SU-DHL-6 (cell line): ENCODE results near the gene SFXN2.

ENCODE experiments used
- H2AFZ ChIP-seq: fragments of 200-600 bp; sonication (generic); 2 replicates; pipeline ENCODE4 v1.6.1; 2014; ENCODE audit warnings: low read depth, mild to moderate bottlenecking, moderate library complexity, mixed read lengths, antibody characterized with exemption, low read length; ENCODE audit not compliant: severe bottlenecking
- H3F3A ChIP-seq: fragments of 200-600 bp; shearing (Covaris generic); 2 replicates; pipeline ENCODE4 v1.6.0; 2016; ENCODE audit warnings: antibody characterized with exemption, mild to moderate bottlenecking; ENCODE audit not compliant: insufficient read depth
- H3K27ac ChIP-seq: fragments of 200-600 bp; sonication (generic); 2 replicates; pipeline ENCODE4 v1.5.1; 2016; ENCODE audit warnings: low read depth, mild to moderate bottlenecking, low read length, moderate library complexity, mixed read lengths
- H3K27me3 ChIP-seq: fragments of 200-600 bp; sonication (generic), shearing (Covaris generic); 2 replicates; pipeline ENCODE4 v1.6.0; 2014; ENCODE audit warnings: mild to moderate bottlenecking, low read length
- H3K36me3 ChIP-seq: fragments of 200-600 bp; sonication (generic); 2 replicates; pipeline ENCODE4 v1.6.1; 2014; ENCODE audit warnings: mild to moderate bottlenecking, low read length, mixed read lengths
- H3K4me2 ChIP-seq: fragments of 300-600, 200-600 bp; shearing (Covaris generic), sonication (generic); 2 replicates; pipeline ENCODE4 v1.6.0; 2014; ENCODE audit warnings: low read length, low read depth, mild to moderate bottlenecking; ENCODE audit not compliant: poor library complexity, severe bottlenecking
- H3K4me3 ChIP-seq: fragments of 200-600 bp; sonication (generic); 2 replicates; pipeline ENCODE4 v1.5.1; 2014; ENCODE audit warnings: antibody characterized with exemption, low read length, mild to moderate bottlenecking, mixed read lengths; ENCODE audit not compliant: insufficient read depth, poor library complexity, severe bottlenecking
- H3K79me2 ChIP-seq: fragments of 200-600 bp; sonication (generic); 2 replicates; pipeline ENCODE4 v1.6.1; 2014; ENCODE audit warnings: mild to moderate bottlenecking, low read length, moderate library complexity; ENCODE audit not compliant: insufficient read depth
- H3K9ac ChIP-seq: fragments of 200-600 bp; sonication (generic); 2 replicates; pipeline ENCODE4 v1.7.0; 2014; ENCODE audit warnings: mild to moderate bottlenecking, low read length
- H3K9me2 ChIP-seq: fragments of 200-600 bp; sonication (generic); replicated peaks from 2 replicates; pipeline ENCODE4 v1.6.1; 2014; ENCODE audit warnings: low read length; ENCODE audit not compliant: insufficient read depth
- H3K9me3 ChIP-seq: fragments of 200-600 bp; sonication (generic); 2 replicates; pipeline ENCODE4 v1.6.1; 2014; ENCODE audit warnings: low read length, mixed read lengths; ENCODE audit not compliant: insufficient read depth
- H4K20me1 ChIP-seq: fragments of 200-600 bp; sonication (generic); 2 replicates; pipeline ENCODE4 v1.6.1; 2014; ENCODE audit warnings: low read depth, mild to moderate bottlenecking, antibody characterized with exemption, low read length, moderate library complexity, mixed read lengths
- EZH2phosphoT487 ChIP-seq: fragments of 200-600 bp; sonication (generic), shearing (Covaris generic); conservative IDR thresholded peaks from 2 replicates; pipeline ENCODE4 v1.6.1; 2018; ENCODE audit warnings: mild to moderate bottlenecking, antibody characterized with exemption, low read length, moderate library complexity, mixed read lengths
- TF ChIP-seq, protein P1 (sequence below): fragments of 200-600 bp; sonication (generic); IDR thresholded peaks from one replicate; pipeline ENCODE4 v1.5.1; 2017; ENCODE audit warnings: antibody characterized with exemption, mild to moderate bottlenecking, low read length, moderate library complexity; ENCODE audit not compliant: insufficient read depth, poor library complexity, severe bottlenecking

Gene SFXN2

DNA sequence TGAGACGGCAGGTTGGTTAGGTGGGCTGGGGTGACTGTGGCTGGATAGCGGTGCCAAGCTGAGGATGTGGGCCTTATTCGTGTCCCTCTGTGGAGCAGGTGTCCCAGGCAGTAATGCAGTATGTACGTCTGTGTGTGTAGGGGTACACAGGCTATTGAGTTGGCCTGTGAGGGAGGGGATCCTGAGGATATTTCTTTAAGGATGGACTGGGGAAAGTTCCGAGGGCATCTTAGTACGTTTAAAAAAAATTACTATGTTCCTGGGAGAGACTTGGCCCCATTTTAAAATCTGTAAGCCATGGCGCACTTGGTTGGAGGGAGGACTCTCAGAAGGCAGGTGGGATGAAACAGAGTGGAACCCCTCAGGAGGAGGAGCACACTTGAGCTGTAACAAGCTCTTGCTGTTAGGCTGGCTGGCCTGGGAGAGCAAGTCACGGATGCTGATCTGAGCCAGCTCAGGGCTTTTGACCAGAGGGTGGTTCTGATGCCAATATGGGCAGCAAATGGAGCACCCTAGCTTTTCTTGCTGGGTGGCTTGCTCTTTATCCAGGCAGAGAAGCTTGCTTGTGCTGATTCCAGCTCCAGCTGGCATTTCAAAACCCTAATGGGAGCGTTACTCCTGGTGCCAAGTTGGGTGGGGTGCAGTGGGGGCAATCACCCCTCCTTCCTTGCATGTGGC lies 30.1 kb downstream of the SFXN2 start:
- H3K4me2 ChIP-seq = peak overlapping the region; percentile 70
- peaks cover 6% of the 10 kb centered on the region; the same call in 1 of the 2 replicates for H3F3A ChIP-seq
- no peaks in the 10 kb centered on the region for H4K20me1 ChIP-seq
- no peaks in the 10 kb centered on the region for H3K9me3 ChIP-seq
- H3K9me2 ChIP-seq = no peaks in the 10 kb centered on the region; the same call in 1 of the 2 replicates
- H2AFZ ChIP-seq = no peak overlapping the region
- H3K27me3 ChIP-seq = no peaks in the 10 kb centered on the region
- peak overlapping the region; percentile 84 for H3K9ac ChIP-seq
- TF ChIP-seq EZH2phosphoT487 = no peak
- TF ChIP-seq, protein P1, sequence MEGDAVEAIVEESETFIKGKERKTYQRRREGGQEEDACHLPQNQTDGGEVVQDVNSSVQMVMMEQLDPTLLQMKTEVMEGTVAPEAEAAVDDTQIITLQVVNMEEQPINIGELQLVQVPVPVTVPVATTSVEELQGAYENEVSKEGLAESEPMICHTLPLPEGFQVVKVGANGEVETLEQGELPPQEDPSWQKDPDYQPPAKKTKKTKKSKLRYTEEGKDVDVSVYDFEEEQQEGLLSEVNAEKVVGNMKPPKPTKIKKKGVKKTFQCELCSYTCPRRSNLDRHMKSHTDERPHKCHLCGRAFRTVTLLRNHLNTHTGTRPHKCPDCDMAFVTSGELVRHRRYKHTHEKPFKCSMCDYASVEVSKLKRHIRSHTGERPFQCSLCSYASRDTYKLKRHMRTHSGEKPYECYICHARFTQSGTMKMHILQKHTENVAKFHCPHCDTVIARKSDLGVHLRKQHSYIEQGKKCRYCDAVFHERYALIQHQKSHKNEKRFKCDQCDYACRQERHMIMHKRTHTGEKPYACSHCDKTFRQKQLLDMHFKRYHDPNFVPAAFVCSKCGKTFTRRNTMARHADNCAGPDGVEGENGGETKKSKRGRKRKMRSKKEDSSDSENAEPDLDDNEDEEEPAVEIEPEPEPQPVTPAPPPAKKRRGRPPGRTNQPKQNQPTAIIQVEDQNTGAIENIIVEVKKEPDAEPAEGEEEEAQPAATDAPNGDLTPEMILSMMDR = no peak
- H3K4me3 ChIP-seq = peak overlapping the region; percentile 77
- no peaks in the 10 kb centered on the region for H3K36me3 ChIP-seq
- peaks cover 46% of the 10 kb centered on the region for H3K79me2 ChIP-seq
- H3K27ac ChIP-seq = peak overlapping the region; percentile 51

DNA sequence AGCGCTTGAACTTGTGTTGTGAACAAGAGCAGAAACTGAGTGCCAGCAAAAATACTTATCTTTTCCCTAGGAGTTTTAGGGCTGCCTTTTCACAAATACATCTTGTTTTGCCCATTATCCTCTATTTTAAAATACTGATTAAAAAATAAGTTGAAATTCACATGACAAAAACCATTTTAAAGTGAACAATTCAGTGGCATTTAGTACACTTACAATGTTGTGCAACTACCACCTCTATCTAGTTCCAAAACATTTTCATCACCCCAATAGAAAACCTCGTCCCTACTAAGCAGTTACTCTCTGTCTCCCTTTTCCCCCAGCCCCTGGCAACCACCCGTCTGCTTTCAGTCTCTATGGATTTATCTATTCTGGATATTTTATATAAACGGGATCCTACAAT lies 30.7 kb downstream of the SFXN2 start:
- H3K79me2 ChIP-seq = peaks cover 47% of the 10 kb centered on the region
- H3K27ac ChIP-seq = no peak overlapping the region
- H3K27me3 ChIP-seq = no peaks in the 10 kb centered on the region
- no peaks in the 10 kb centered on the region for H3K9me3 ChIP-seq
- no peak overlapping the region for H2AFZ ChIP-seq
- no peaks in the 10 kb centered on the region for H4K20me1 ChIP-seq
- H3K4me2 ChIP-seq = peak overlapping the region; percentile 70
- peak overlapping the region; percentile 77 for H3K4me3 ChIP-seq
- no peak for TF ChIP-seq EZH2phosphoT487
- TF ChIP-seq, protein P1 = no peak
- no peaks in the 10 kb centered on the region for H3K36me3 ChIP-seq
- peak overlapping the region; percentile 84 for H3K9ac ChIP-seq
- peaks cover 6% of the 10 kb centered on the region; the same call in 1 of the 2 replicates for H3F3A ChIP-seq
- no peaks in the 10 kb centered on the region; the same call in 1 of the 2 replicates for H3K9me2 ChIP-seq

DNA sequence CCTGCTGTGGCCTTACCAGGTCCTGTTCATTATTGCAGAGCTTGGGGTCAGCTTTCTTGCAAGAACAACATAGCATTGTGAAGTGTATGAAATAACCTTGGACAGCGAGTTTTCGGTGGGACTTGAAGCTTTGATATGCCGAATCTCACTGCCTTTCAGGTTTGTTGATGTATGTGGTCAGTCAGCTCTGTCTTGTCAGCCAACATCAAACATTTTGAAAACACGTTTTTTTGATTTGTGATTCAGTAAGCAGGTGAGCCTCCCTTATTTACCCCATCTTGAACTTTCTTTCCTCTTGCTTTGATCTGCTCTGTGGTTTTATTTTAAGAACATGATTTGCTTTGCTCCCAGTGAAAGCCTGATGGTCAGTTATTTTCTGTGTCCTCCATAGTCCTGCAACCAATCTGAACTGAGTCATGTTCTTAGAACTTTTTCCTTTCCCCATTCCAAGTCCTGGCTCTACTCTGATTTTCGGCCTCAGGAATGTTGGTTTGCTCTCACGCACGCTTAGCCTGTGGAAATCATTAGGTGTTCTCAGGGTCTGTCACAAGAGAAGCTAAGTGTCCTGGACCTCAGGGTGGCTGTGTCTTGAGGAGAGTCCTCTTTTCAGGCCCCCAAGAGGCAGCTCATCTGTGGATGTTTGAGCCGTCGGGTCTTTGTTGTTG lies 38.0 kb downstream of the SFXN2 start:
- no peaks in the 10 kb centered on the region for H3F3A ChIP-seq
- H2AFZ ChIP-seq = no peak overlapping the region
- no peak for TF ChIP-seq EZH2phosphoT487
- TF ChIP-seq, protein P1 = no peak
- 0 out of 2 replicates have a peak, but pooled peaks cover 2% of the 10 kb centered on the region for H4K20me1 ChIP-seq
- H3K27ac ChIP-seq = no peak overlapping the region
- H3K4me2 ChIP-seq = no peak overlapping the region
- peaks cover 72% of the 10 kb centered on the region for H3K79me2 ChIP-seq
- H3K9me2 ChIP-seq = no peaks in the 10 kb centered on the region
- no peak overlapping the region for H3K4me3 ChIP-seq
- H3K36me3 ChIP-seq = no peaks in the 10 kb centered on the region
- no peaks in the 10 kb centered on the region for H3K9me3 ChIP-seq
- H3K9ac ChIP-seq = no peak overlapping the region
- H3K27me3 ChIP-seq = no peaks in the 10 kb centered on the region
